GM23248 (cell line): ENCODE data around the gene BNIP3.

Source experiments
- EZH2 ChIP-seq: fragments of 200-600 bp; sonication (generic); IDR thresholded peaks from 2 replicates; pipeline ENCODE4 v1.6.1; 2018; ENCODE audit warnings: antibody characterized with exemption, mild to moderate bottlenecking; ENCODE audit not compliant: insufficient read depth, poor library complexity, severe bottlenecking
- EZH2phosphoT487 ChIP-seq: fragments of 200-600 bp; sonication (generic); IDR thresholded peaks from 2 replicates; pipeline ENCODE4 v1.6.1; 2018; ENCODE audit warnings: antibody characterized with exemption, moderate library complexity, mild to moderate bottlenecking, low read depth; ENCODE audit not compliant: insufficient read depth

DNA sequence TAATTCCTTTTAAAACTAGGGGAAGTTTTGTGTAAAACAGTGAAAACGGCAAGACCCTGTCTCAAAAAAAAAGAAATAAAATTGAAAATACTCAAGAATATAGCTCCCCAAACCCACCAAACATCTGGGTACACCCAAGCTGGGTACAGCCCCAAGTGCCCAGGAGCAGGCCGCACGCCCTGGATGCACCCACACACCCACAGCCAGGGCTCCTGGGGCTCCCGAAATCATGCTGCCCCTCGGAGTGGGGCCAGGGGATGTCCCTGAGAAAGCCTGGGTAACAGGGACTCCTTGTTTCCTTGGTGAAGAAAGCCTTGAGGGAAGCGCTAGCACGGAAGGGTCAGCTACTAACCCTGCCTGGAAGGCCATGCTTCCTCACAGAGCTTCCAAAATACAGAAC, 10.1 kb downstream of the BNIP3 start:
- TF ChIP-seq EZH2: no peak
- TF ChIP-seq EZH2phosphoT487: no peak
